Measurements from ENCODE around the gene AK1. TPM values are rescaled to one million over a fixed set of nuclear protein-coding genes. Genes with fewer than 3 reads are reported as not detected.

AK1 gene
- total RNA-seq, 2 donors from 2014 or later: 19.0 to 31.3 TPM

DNA sequence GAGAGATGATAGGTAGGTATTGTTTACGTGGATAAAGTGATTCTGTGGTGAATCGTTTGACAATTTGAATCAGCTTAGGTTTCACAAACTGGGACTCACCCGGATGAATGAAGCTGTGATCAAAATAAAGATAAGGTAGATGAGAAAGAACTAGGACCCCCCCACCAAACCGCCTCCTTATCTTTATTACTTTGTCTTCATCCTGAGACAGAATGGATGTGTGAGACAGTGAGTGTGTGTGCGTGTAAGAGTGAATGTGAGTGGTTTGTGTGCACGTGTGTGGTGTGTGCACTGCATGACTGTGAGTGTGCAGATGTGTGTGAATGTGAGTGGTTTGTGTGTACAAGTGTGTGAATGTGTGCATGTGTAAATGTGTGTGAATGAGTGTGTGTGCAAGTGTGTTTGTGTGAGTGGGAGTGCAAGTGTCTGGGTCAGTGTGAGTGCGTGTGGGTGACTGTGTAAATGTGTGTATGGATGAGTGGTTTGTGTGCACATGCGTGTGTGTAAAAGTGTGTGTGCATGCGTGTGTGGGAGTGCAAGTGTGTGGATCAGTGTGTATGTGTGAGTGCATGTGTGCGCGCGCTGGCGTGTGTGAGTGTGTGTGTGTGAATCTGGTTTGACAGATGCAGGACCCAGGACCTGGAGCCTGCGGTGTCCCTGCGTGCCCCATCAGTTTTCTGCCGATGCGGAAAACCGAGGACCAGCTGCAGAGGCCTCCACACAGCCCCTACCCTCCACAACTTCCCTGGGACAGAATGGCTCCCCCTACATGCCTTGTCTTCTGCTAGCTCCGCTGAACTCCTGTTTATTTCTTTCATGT is 11.6 kb downstream of the AK1 start:
- no peaks in the 10 kb centered on the region for H3K9me3 Mint-ChIP-seq
- peak; percentile 62 to 75 for ATAC-seq
- DNase-seq (ENCODE audit: low spot score in 2 of 2): no peak
- peak overlapping the region; percentile 7 to 52 for H3K27ac Mint-ChIP-seq
- no peaks in the 10 kb centered on the region for H3K36me3 Mint-ChIP-seq

DNA sequence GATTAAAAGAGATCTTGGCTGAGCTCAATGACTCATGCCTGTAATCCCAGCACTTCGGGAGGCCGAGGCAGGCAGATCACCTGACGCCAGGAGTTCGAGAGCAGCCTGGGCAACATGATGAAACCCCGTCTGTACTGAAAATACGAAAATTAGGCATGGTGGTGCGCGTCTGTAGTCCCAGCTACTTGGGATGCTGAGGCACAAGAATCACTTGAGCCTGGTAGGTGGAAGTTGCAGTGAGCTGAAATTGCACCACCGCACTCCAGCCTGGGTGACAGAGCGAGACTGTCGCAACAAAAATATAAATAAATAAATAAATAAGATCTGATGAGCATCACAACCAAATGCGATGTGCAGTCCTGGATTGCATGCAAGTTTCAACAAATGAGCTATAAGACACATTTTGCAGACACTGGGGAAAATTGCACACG is 14.3 kb downstream of the AK1 start:
- no peak for ATAC-seq
- Mint-ChIP-seq H3K36me3 (no peaks in the 10 kb centered on the region), H3K27ac (peak overlapping the region in 1 of 2 donors; percentile 76), H3K9me3 (no peaks in the 10 kb centered on the region)
- DNase-seq (ENCODE audit: low spot score in 2 of 2): no peak

DNA sequence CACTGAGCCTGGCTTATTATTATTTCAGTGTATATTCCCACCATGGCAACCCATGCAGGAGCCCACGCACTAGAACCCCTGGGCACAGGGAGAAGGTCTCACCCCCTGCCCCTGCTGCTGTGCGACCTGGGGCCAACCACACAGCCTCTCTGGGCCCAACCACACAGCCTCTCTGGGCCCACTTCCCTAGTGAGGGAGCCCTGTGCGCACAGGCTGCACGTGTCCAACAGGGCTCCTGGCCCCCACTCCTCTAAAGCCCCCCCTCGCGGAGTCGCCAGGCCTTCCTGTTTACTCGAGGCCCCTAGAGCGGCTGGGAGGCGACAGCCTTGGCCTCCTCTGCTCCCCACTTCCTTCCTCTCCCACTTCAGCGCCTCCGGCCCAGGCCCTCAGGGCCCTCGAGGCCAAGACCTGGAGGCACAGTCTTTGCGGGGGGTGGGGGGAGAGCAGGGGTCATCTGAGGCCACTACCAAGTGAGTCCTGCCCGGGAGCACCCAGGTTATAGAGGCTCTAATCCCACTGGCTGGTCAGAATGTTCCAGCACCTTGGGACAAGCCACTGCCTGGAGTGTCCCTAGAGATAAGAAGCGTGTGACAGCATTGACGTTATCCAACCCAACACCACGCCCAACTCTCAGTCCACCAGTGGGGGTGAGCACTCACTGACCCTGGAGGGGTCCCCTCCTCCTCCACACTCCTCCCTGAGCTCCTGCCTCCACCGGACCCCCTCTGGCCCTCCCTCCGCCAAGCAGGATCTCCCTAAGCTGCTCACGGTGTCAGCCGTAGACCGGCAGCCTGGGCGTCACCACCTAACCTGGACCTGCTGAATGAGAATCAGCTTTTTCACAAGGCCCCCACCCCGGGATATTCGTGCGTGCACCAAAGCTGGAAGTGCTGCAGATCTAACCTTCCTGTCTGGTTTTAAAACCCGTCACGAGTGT is 15.1 kb downstream of the AK1 start:
- peak in 1 of 2 donors; percentile 39 for ATAC-seq
- H3K27ac Mint-ChIP-seq: peak overlapping the region; percentile 76 to 88

DNA sequence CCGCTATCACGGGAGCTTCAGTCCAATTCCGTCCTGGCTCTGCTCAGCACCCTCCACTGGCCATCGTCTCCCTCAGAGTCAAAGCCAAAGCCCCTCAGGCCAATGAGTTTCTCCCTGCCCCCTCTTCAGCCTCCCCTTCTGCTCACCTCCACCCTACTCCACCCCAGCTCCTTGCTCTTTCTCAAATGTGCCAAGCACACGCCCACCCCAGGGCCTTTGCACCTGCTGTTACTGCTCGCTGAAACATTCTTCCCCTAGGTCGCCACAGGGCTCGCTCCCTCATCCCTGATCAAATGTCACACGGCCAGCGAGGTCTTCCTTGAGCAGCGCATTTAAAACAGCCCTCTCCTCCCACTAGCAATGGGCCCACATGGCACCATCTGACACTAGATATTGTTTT is 16.7 kb downstream of the AK1 start:
- Mint-ChIP-seq H3K27ac (peak overlapping the region in 1 of 2 donors; percentile 40), H3K9me3 (no peaks in the 10 kb centered on the region), H3K36me3 (no peaks in the 10 kb centered on the region)
- ATAC-seq (no peak), DNase-seq (ENCODE audit: low spot score in 2 of 2) (no peak)

More for the DNA sequence above, 15.1 kb downstream of the AK1 start:
- no peaks in the 10 kb centered on the region for H3K9me3 Mint-ChIP-seq
- no peaks in the 10 kb centered on the region for H3K36me3 Mint-ChIP-seq
- DNase-seq (ENCODE audit: low spot score in 2 of 2): no peak

DNA sequence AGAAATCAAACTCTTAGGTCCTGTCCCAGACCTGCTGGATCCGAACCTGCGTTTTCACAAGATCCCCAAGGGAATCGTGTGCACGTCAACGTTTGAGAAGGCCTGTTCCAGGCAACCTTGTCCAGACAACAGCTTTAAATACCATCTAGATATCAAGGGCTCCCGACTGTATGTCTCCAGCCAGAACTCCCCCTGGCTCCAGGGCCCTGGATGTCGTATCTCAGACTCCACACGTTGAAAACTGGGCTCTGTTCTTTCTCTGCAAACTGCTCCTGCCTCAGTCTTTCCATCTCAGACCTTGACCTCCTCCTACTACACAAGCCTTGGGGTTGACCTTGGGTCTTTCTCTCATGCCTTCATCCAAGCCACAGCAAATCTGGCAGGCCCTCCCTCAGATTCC is 17.2 kb downstream of the AK1 start:
- ATAC-seq: no peak
- no peak for DNase-seq (ENCODE audit: low spot score in 2 of 2)
- Mint-ChIP-seq H3K27ac (no peak overlapping the region), H3K36me3 (no peaks in the 10 kb centered on the region), H3K9me3 (no peaks in the 10 kb centered on the region)

DNA sequence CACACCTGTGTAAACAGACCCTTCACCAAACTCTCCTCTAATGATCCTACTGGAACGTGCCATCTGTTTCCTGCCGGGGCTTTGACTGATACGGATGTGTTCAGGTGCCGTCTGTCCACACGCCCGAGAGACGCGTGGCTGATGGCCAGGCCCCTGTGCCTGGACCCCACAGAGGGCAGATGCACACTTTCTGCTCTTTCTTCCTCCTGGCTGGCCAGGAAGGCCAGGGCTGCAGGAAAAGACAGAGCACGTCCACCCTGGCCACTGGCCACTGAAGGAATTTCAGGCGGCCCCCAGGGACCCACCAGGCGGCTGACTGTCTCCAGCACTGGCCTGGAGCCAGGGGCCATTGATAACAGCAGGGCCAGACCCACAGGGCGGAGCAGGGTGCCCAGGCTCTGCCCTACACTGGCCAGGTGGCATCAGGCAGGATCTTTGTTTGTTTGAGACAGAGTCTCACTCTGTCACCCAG is 19.4 kb downstream of the AK1 start:
- no peak for ATAC-seq
- no peak for DNase-seq (ENCODE audit: low spot score in 2 of 2)
- no peaks in the 10 kb centered on the region for H3K9me3 Mint-ChIP-seq
- H3K27ac Mint-ChIP-seq: no peak overlapping the region
- peaks cover 0 to 6% of the 10 kb centered on the region in 2 donors for H3K36me3 Mint-ChIP-seq

DNA sequence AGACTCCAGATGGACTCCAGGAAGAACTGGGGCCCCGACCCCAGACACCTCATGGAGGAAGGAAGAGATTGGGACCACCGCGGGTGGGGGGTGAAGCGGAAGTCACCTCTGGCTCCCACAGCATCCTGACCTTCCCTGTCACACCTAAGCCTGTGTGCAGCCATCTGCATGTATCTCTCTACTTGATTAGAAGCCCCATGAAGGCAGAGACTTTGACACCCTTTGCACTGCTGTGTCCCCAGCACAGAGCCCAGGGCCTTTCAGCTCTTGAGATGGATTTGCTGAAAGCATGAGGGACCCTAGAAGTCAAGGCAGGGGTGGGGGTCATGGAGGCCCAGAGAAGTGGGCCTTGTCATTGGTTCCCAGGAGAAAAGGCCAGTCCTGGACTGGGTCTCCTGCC is 20.2 kb downstream of the AK1 start:
- H3K27ac Mint-ChIP-seq: peak overlapping the region; percentile 60 to 90
- no peaks in the 10 kb centered on the region for H3K9me3 Mint-ChIP-seq
- DNase-seq (ENCODE audit: low spot score in 2 of 2): no peak
- no peak for ATAC-seq
- peaks cover 0 to 12% of the 10 kb centered on the region in 2 donors for H3K36me3 Mint-ChIP-seq

DNA sequence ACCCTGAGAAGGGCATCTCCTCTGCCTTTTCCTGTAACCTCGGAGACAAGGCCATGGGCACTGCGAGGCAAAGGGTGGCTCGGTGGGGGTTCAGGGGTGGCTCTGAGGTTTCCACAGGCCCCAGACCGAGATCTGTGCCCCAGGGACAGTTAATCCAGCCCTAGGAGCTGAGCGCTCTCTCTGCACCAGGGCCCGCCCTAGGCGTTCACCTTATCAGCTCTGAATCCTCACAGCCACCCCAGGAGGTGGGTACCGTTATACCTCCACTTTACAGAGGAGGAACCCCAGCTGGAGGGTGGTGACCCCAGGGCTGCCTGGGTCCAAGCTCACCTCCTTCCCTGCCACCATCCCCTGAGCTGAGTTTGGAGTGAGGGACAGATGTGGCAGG is 20.8 kb downstream of the AK1 start:
- DNase-seq (ENCODE audit: low spot score in 2 of 2): no peak
- H3K9me3 Mint-ChIP-seq: no peaks in the 10 kb centered on the region
- H3K36me3 Mint-ChIP-seq: peaks cover 0 to 15% of the 10 kb centered on the region in 2 donors
- H3K27ac Mint-ChIP-seq: peak overlapping the region in 1 of 2 donors; percentile 90
- no peak for ATAC-seq

DNA sequence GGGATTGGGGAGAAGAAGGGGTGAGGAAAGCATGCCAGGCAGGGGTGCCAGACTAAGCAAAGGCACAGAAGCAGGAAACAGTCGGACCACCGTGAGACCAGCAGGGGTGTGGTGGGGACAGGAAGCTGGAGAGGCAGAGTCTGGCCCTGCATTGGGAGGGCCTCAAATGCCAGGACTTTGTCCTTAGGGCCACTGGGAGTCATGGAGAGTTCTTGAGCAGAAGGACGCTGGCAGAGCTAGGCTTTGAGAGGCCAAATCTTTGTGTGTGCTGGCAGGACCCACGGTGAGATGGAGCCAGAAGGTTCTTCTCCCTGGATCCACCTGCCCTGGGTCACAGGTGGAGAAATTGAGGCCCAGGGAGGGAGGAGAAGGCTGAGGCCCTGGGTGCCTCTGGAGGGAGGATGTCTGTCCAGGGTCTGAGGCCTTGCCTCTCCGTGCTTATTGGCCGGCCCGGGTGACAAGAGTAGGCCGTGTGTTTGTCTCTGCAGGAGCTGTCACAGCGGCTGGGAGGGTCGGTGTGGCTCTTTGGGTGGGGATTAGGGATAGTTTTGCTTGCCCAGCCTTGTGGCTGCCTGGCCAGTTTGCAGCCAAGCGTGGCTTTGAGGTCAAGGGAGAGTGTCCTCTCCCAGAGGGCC is 21.3 kb downstream of the AK1 start:
- DNase-seq (ENCODE audit: low spot score in 2 of 2) (no peak), ATAC-seq (no peak)
- no peaks in the 10 kb centered on the region for H3K9me3 Mint-ChIP-seq
- peaks cover 0 to 15% of the 10 kb centered on the region in 2 donors for H3K36me3 Mint-ChIP-seq
- H3K27ac Mint-ChIP-seq: peak overlapping the region in 1 of 2 donors; percentile 90

DNA sequence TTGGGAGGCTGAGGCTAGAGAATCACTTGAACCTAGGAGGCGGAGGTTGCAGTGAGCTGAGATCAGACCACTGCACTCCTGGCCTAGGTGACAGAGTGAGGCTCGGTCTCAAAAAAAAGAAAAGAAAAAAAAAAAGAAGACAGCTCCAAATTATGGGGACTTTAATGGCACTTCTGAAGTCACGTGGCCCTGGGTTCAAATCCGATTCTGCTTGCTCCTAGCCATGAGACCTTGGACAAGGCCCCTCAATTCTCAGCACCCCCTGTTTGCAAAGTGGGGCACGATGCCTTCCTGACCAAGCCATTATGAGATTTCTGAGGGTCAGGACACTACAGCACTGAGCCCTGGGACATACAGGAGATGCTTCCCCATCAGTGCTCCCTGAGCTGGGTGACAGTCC is 22.0 kb downstream of the AK1 start:
- Mint-ChIP-seq H3K9me3 (peaks cover 0 to 2% of the 10 kb centered on the region in 2 donors), H3K27ac (peak overlapping the region in 1 of 2 donors; percentile 90), H3K36me3 (peaks cover 3 to 21% of the 10 kb centered on the region in 2 donors)
- no peak for DNase-seq (ENCODE audit: low spot score in 2 of 2)
- ATAC-seq: no peak

DNA sequence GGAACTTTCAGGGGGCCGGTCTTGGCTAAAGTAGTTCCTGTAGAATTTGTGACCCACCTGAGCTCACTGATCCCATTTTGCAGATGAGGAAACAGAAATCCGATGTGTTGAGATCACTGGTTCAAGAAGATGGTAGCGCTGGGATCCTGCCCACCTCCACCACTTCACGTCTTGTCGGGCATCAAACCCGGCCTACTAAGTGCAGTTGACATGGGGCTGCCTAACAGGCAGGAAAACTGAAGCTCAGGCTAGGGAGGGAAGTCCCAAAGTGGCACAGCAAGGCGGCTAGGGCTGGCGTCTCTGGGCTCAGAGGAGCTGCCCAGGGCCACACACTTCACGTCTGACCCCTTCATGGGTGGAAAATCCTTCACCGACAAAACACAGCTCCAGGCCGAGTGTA is 22.5 kb downstream of the AK1 start:
- peak overlapping the region; percentile 36 to 90 for H3K27ac Mint-ChIP-seq
- H3K36me3 Mint-ChIP-seq: peaks cover 7 to 27% of the 10 kb centered on the region in 2 donors
- peaks cover 0 to 4% of the 10 kb centered on the region in 2 donors for H3K9me3 Mint-ChIP-seq
- ATAC-seq: no peak
- DNase-seq (ENCODE audit: low spot score in 2 of 2): no peak

DNA sequence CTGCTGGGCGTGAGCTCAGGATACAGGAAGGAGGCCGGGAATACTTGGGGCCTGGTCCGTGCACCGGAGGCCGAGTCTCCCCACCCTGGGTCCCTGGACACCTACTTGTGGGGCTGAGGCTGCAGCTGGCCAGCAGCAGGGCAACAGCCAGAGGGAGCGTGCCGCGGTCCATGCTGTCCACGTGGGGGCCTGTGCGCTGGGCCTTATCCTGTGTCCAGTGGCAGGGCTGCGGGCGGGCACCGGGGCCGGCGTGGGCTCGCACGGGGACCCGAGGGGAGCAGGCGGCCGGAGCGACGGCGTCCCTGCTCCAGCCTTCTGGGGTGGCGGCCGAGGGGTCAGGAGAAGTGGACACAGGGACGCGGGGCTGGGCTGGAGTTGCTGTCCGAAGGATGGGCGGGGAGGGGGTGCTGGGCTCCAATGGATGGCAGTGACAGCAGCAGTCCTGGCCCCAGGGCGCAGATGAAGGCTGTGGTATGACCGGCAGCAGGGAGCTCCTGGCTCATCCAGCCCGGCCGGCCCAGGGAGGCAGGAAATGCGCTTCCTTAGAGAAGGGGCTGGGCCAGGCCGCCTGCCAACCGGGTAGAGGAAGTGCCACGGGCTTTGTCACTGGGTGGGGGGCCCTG is 23.2 kb downstream of the AK1 start, which contains the start of gene ENG:
TSS of gene ENG (minus strand) at position 475 of the 623 bp plus-strand sequence. CDS start at position 172, 303 bp downstream.
- Mint-ChIP-seq H3K27ac (peak within 1 kb of the TSS; percentile 90 to 96), H3K9me3 (peaks cover 3 to 7% of the 10 kb centered on the region in 2 donors), H3K36me3 (peaks cover 13 to 34% of the 10 kb centered on the region in 2 donors)
- no peak for DNase-seq (ENCODE audit: low spot score in 2 of 2)
- peak; percentile 66 to 82 for ATAC-seq

DNA sequence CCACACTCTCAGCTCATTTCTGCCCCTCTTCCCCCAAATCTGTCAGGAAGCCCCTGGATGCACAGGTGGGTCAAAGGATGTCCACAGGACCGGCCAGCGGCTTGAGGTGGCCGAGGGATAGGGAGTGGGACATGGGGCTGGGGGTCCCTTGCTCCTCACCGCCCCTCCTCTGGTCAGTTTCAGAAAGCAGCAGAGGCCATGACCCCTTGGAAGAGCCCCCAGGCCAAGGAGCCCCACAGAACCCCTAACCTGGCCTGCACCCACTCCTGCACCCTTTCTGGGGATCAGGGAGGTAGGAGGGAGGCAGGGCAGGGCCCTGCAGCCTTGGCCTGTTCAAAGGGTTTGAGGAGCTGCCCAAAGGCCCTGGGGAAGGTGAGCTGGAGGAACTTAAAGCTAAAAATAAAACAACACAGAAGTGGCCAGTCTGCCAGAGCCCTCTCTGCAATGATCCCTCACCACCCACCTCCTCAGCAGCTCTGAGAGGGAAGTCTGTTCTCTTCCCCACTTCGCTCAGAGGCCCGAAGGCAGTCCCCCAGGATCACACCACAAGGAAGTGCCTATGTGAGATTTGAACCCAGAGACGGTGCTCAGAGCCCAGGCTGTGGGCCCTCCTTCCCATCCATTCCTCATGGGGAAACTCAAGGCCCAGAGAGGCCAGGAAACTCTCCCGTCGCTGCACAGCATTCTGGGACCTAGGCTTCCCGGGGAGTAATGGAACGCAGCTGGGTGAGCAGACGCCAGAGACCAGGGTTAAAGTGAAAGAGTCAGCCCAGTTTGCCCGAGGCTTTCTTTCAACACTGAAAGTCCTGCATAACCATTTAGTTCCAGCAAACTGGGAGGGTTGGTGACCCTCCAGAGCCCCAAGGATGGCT is 23.9 kb downstream of the AK1 start:
- Mint-ChIP-seq H3K27ac (peak overlapping the region; percentile 90 to 96), H3K36me3 (peaks cover 21 to 41% of the 10 kb centered on the region in 2 donors), H3K9me3 (peaks cover 9 to 15% of the 10 kb centered on the region in 2 donors)
- DNase-seq (ENCODE audit: low spot score in 2 of 2) (no peak), ATAC-seq (peak; percentile 22 to 46)

DNA sequence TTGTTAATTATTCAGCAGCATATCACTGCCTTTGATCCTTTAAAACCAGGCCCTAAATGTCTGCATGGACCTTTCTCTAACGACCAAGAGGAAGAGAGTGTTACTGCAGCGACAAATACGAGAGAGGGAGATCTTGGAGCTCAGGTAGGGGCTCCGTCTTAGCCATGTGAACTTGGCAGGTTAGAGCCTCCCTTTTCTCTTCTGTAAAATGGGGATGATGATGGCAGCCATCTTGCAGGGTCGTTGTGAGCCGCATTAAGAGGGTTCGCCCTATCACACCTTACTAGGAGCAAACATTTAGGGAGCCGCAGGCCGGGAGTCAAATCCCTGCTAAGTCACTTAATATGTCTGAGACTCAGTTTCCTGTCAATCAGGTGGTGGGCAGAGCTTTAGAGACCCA is 24.6 kb downstream of the AK1 start:
- peaks cover 23 to 46% of the 10 kb centered on the region in 2 donors for H3K36me3 Mint-ChIP-seq
- DNase-seq (ENCODE audit: low spot score in 2 of 2) (no peak), ATAC-seq (no peak)
- peaks cover 9 to 16% of the 10 kb centered on the region in 2 donors for H3K9me3 Mint-ChIP-seq
- H3K27ac Mint-ChIP-seq: peak overlapping the region in 1 of 2 donors; percentile 90

DNA sequence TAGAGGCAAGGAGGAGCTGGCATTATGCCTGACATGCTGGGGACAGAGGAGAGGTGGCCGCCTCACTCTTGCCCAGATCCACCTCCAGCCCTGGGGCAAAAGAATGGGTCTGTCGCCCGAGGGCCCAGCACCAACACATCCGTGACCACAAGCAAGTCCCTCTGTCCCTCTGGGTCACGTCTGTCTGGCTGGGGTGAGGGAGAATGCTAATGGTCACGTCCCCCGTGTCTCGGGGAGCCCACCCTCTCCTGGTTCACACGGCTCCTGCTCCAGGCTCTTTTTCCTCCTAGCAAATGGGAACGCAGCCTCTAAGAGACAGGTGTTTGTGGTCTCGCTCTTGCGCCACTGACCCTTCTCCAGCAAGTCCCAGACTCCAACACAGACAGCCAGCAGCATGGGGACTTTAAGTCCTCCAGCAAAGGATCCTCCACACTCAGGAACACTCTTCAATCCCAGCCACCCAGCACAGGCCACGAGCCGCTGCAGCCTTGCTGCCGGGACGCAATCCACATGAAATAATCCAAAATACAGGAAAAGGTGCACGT is 27.1 kb downstream of the AK1 start:
- Mint-ChIP-seq H3K9me3 (peaks cover 9 to 16% of the 10 kb centered on the region in 2 donors), H3K27ac (no peak overlapping the region), H3K36me3 (peaks cover 23 to 46% of the 10 kb centered on the region in 2 donors)
- DNase-seq (ENCODE audit: low spot score in 2 of 2) (no peak), ATAC-seq (no peak)
